Measurements from ENCODE around the gene GHRHR.

GHRHR gene

GRCh38 chr7:30968747-30969603 is 5.2 kb downstream of the GHRHR start:
- DNase-seq (ENCODE audit: low read depth): no peak

- no peak for DNase-seq (ENCODE audit: low read depth)
Measured at GRCh38 chr7:30969604-30969970, 5.8 kb downstream of the GHRHR start.

- DNase-seq (ENCODE audit: low read depth): no peak
Measured at GRCh38 chr7:30970074-30970473, 6.3 kb downstream of the GHRHR start.

- no peak for DNase-seq (ENCODE audit: low read depth)
Measured at GRCh38 chr7:30970594-30971094, 6.9 kb downstream of the GHRHR start.

GRCh38 chr7:30971440-30971839 is 7.7 kb downstream of the GHRHR start:
- DNase-seq (ENCODE audit: low read depth): no peak

GRCh38 chr7:30971840-30972563 is 8.2 kb downstream of the GHRHR start:
- DNase-seq (ENCODE audit: low read depth): no peak

- no peak for DNase-seq (ENCODE audit: low read depth)
Measured at GRCh38 chr7:30973292-30973691, 9.5 kb downstream of the GHRHR start.

- DNase-seq (ENCODE audit: low read depth): no peak
Measured at GRCh38 chr7:30973791-30974604, 10.2 kb downstream of the GHRHR start.

GRCh38 chr7:30974605-30975255 is 11.0 kb downstream of the GHRHR start:
- DNase-seq (ENCODE audit: low read depth): peak; percentile 4

- DNase-seq (ENCODE audit: low read depth): no peak
Measured at GRCh38 chr7:30975256-30975899, 11.6 kb downstream of the GHRHR start.

- no peak for DNase-seq (ENCODE audit: low read depth)
Measured at GRCh38 chr7:30976381-30976780, 12.6 kb downstream of the GHRHR start.

GRCh38 chr7:30977222-30977621 is 13.5 kb downstream of the GHRHR start:
- DNase-seq (ENCODE audit: low read depth): no peak

- DNase-seq (ENCODE audit: low read depth): no peak
Measured at GRCh38 chr7:30977896-30978564, 14.3 kb downstream of the GHRHR start.

GRCh38 chr7:30979027-30979426 is 15.3 kb downstream of the GHRHR start:
- DNase-seq (ENCODE audit: low read depth): no peak

GRCh38 chr7:30980194-30980593 is 16.4 kb downstream of the GHRHR start:
- DNase-seq (ENCODE audit: low read depth): no peak

- no peak for DNase-seq (ENCODE audit: low read depth)
Measured at GRCh38 chr7:30980751-30981150, 17.0 kb downstream of the GHRHR start.

GRCh38 chr7:30983042-30983913 is 19.5 kb downstream of the GHRHR start:
- peak; percentile 72 for DNase-seq (ENCODE audit: low read depth)

- no peak for DNase-seq (ENCODE audit: low read depth)
Measured at GRCh38 chr7:30983914-30984247, 20.1 kb downstream of the GHRHR start.

GRCh38 chr7:30984359-30985107 is 20.8 kb downstream of the GHRHR start:
- no peak for DNase-seq (ENCODE audit: low read depth)

Measured in stimulated activated CD8-positive, alpha-beta memory T cell treated with anti-CD3 and anti-CD28 coated beads, Interleukin-4, amount 100 ng/mL, for 24 hours (primary cell).